Mucosa of descending colon (tissue), 3 donors: Measurements from ENCODE around the gene GNAQ. TPM values are rescaled to one million over a fixed set of nuclear protein-coding genes. Genes with fewer than 3 reads are reported as not detected.

Source experiments
- ATAC-seq: fragments of 200-7000 bp; cut with Tn5 transposase; one replicate; pipeline ENCODE4 v1.9.1; 2020; ENCODE audit warnings: mild to moderate bottlenecking, moderate library complexity
- DNase-seq, 3 donors: peaks; one replicate each; pipeline ENCODE4 v3.0.0-alpha.2; 2020
- H3K36me3 ChIP-seq: fragments of 200-600 bp; one replicate; pipeline ENCODE4 v1.8.0; 2021; ENCODE audit warnings: low read depth, mild to moderate bottlenecking
- H3K4me1 ChIP-seq: fragments of 200-600 bp; one replicate; pipeline ENCODE4 v1.8.0; 2021; ENCODE audit warnings: low read depth, mild to moderate bottlenecking
- H3K4me3 ChIP-seq: fragments of 200-600 bp; one replicate; pipeline ENCODE4 v1.8.0; 2021; ENCODE audit warnings: mild to moderate bottlenecking
- H3K9me3 ChIP-seq: fragments of 200-600 bp; one replicate; pipeline ENCODE4 v1.8.0; 2021; ENCODE audit warnings: mild to moderate bottlenecking
- CTCF ChIP-seq: fragments of 200-600 bp; IDR thresholded peaks from one replicate; pipeline ENCODE4 v1.8.0; 2022; ENCODE audit warnings: antibody characterized with exemption, mild to moderate bottlenecking
- intact Hi-C, 2 donors: fragments of 100-400 bp; cut with DNase I in 1 of 2; cut with micrococcal nuclease in 1 of 2; formaldehyde crosslinking; loops; one replicate each; pipeline versions ENCODE4 v1.11.0 to v1.11.1; 2022; cut with DNase I, micrococcal nuclease
- total RNA-seq, 3 donors: library from RNA; stranded (reverse); fragmentation: NEBNext Ultra II Directional in 2 of 3; extraction: Animal tissue kit (Norgen Biotek cat#: 25700) in 2 of 3; gene quantifications; one replicate each; pipeline versions ENCODE4 v1.2.1 to v1.2.4, GENCODE V29; 2021 to 2023
- donor health status: DM: no; HTN: no; CAD: no; lungs with moderate emphysema.
- donor health status: DM: no; HTN: no; CAD: no.
- donor health status: DM: no; HTN: yes; CAD: no.

GNAQ gene
- total RNA-seq, 3 donors from 2014 or later = 95.9 to 115 (median 104) TPM

GRCh38 chr9:77841739-77842386 is 189.7 kb downstream of the GNAQ start:
- peaks cover 28% of the 10 kb centered on the region for H3K4me1 ChIP-seq
- no peak for ATAC-seq

GRCh38 chr9:77839459-77840140 is 192.0 kb downstream of the GNAQ start:
- no peak for TF ChIP-seq CTCF
- Histone ChIP-seq H3K36me3 (no peaks in the 10 kb centered on the region), H3K9me3 (no peaks in the 10 kb centered on the region), H3K4me1 (peaks cover 32% of the 10 kb centered on the region), H3K4me3 (no peak overlapping the region)
- intact Hi-C loops = loop anchor here in 1 of 2 donors (10.0 kb wide), 1 partner anchor 45 kb away; no protein-coding TSS in a partner anchor
- DNase-seq = no peak
- peak; percentile 79 for ATAC-seq

More at GRCh38 chr9:77841739-77842386, 189.7 kb downstream of the GNAQ start:
- Histone ChIP-seq H3K36me3 (no peaks in the 10 kb centered on the region), H3K4me3 (no peak overlapping the region), H3K9me3 (no peaks in the 10 kb centered on the region)
- no peak for DNase-seq
- TF ChIP-seq CTCF = no peak
- intact Hi-C loops = no loop called here

- TF ChIP-seq CTCF = no peak
- H3K36me3 ChIP-seq = no peaks in the 10 kb centered on the region
- intact Hi-C loops = loop anchor here in 1 of 2 donors (10.0 kb wide), 1 partner anchor 46 kb away; no protein-coding TSS in a partner anchor
- no peak overlapping the region for H3K4me3 ChIP-seq
- H3K9me3 ChIP-seq = no peaks in the 10 kb centered on the region
- H3K4me1 ChIP-seq = peaks cover 34% of the 10 kb centered on the region
- ATAC-seq (no peak), DNase-seq (no peak)
Observed at GRCh38 chr9:77838986-77839385, 192.6 kb downstream of the GNAQ start.

- H3K9me3 ChIP-seq = no peaks in the 10 kb centered on the region
- DNase-seq (no peak), ATAC-seq (peak; percentile 84)
- intact Hi-C loops = loop anchor here in 1 of 2 donors (10.0 kb wide), 1 partner anchor 50 kb away; no protein-coding TSS in a partner anchor
- H3K4me3 ChIP-seq = no peak overlapping the region
- no peaks in the 10 kb centered on the region for H3K36me3 ChIP-seq
- H3K4me1 ChIP-seq = peaks cover 20% of the 10 kb centered on the region
- TF ChIP-seq CTCF = no peak
Observed at GRCh38 chr9:77834898-77835488, 196.6 kb downstream of the GNAQ start.

GRCh38 chr9:77833561-77834429 is 197.8 kb downstream of the GNAQ start:
- Histone ChIP-seq H3K36me3 (no peaks in the 10 kb centered on the region), H3K4me3 (no peak overlapping the region), H3K9me3 (no peaks in the 10 kb centered on the region), H3K4me1 (peaks cover 9% of the 10 kb centered on the region)
- no peak for TF ChIP-seq CTCF
- intact Hi-C loops = loop anchor here in 1 of 2 donors (10.0 kb wide), 1 partner anchor 51 kb away; no protein-coding TSS in a partner anchor
- DNase-seq = no peak
- peak; percentile 40 for ATAC-seq
